BLaER1 treated with 17β-estradiol and CSF1 and Interleukin-3, amounts not matched to agents 10 nM and 100 nM (cell line): ENCODE data around the gene MMP25.
"Not testable (repeated sequence)": the region's sequence is repeated elsewhere in the genome, so short reads cannot be mapped to it uniquely, and the experiment has no call there.

Experiments
- H3K27ac ChIP-seq, 11 experiments: shearing (Covaris generic); formaldehyde crosslinking; 2 replicates each; pipeline ENCODE4 v1.8.1; 2022
- H3K27me3 ChIP-seq, 11 experiments: shearing (Covaris generic); formaldehyde crosslinking; 2 replicates each; pipeline ENCODE4 v1.8.1; 2022
- H3K36me3 ChIP-seq, 11 experiments: shearing (Covaris generic); formaldehyde crosslinking; 2 replicates each; pipeline ENCODE4 v1.8.1; 2022
- H3K4me1 ChIP-seq, 10 experiments: shearing (Covaris generic); formaldehyde crosslinking; 2 replicates each; pipeline ENCODE4 v1.8.1; 2022
- H3K4me2 ChIP-seq, 11 experiments: shearing (Covaris generic); formaldehyde crosslinking; 2 replicates each; pipeline ENCODE4 v1.8.1; 2022
- H3K4me3 ChIP-seq, 10 experiments: shearing (Covaris generic); formaldehyde crosslinking; 2 replicates each; pipeline ENCODE4 v1.8.1; 2022
- H3K9ac ChIP-seq, 11 experiments: shearing (Covaris generic); formaldehyde crosslinking; 2 replicates each; pipeline ENCODE4 v1.8.1; 2022
- H3K9me3 ChIP-seq, 11 experiments: shearing (Covaris generic); formaldehyde crosslinking; replicated peaks in 1 of 11; 2 replicates each; pipeline ENCODE4 v1.8.1; 2022
- H4K20me1 ChIP-seq, 11 experiments: shearing (Covaris generic); formaldehyde crosslinking; 2 replicates each; pipeline ENCODE4 v1.8.1; 2022
- Cebpa-rat ChIP-seq, 11 experiments: shearing (Covaris generic); IDR thresholded peaks; 2 replicates each; pipeline ENCODE4 v1.8.1; 2022

Gene MMP25

GRCh38 chr16:3054965-3055733 lies 8.8 kb downstream of the MMP25 start:
- peak overlapping the region in 9 of 11 experiments; percentile 26 to 98 (median 72); a peak in 17 of 22 replicates for H3K9ac ChIP-seq

GRCh38 chr16:3055734-3056115 lies 9.4 kb downstream of the MMP25 start:
- Histone ChIP-seq H3K4me2 (peak overlapping the region; percentile 84 to 100 (median 98)), H3K4me3 (peak overlapping the region in 5 of 10 experiments; percentile 38 to 49 (median 45); a peak in 8 of 20 replicates), H3K36me3 (peaks cover 0 to 42% (median 4%) of the 10 kb centered on the region in 11 experiments; a peak in 11 of 22 replicates), H3K9ac (peak overlapping the region in 9 of 11 experiments; percentile 26 to 98 (median 72); a peak in 17 of 22 replicates), H3K27ac (peak overlapping the region in 9 of 11 experiments; percentile 53 to 96 (median 92); a peak in 18 of 22 replicates), H3K4me1 (peaks cover 68 to 91% (median 87%) of the 10 kb centered on the region in 10 experiments)
- H4K20me1 ChIP-seq, H3K27me3 ChIP-seq, H3K9me3 ChIP-seq: not testable (repeated sequence)

More at GRCh38 chr16:3054965-3055733, 8.8 kb downstream of the MMP25 start:
- Histone ChIP-seq H4K20me1 (peaks cover 0 to 6% (median 0%) of the 10 kb centered on the region in 11 experiments; a peak in 3 of 22 replicates), H3K27ac (peak overlapping the region in 9 of 11 experiments; percentile 53 to 96 (median 92); a peak in 18 of 22 replicates), H3K27me3 (peaks cover 3 to 13% (median 7%) of the 10 kb centered on the region in 11 experiments), H3K36me3 (peaks cover 0 to 42% (median 4%) of the 10 kb centered on the region in 11 experiments; a peak in 11 of 22 replicates), H3K4me1 (peaks cover 71 to 93% (median 90%) of the 10 kb centered on the region in 10 experiments), H3K9me3 (no peaks in the 10 kb centered on the region), H3K4me2 (peak overlapping the region; percentile 84 to 100 (median 98)), H3K4me3 (peak overlapping the region in 7 of 10 experiments; percentile 29 to 49 (median 43); a peak in 12 of 20 replicates)
- TF ChIP-seq Cebpa-rat (IDR thresholded peaks at IDR 0.05): peak in 6 of 11 experiments; percentile 11 to 86 (median 76); a peak in 9 of 22 replicates

- H4K20me1 ChIP-seq: peaks cover 0 to 6% (median 0%) of the 10 kb centered on the region in 11 experiments; a peak in 3 of 22 replicates
- peak overlapping the region in 5 of 10 experiments; percentile 77 to 94 (median 87); a peak in 8 of 20 replicates for H3K4me3 ChIP-seq
- H3K27ac ChIP-seq: peak overlapping the region in 8 of 11 experiments; percentile 20 to 96 (median 92); a peak in 15 of 22 replicates
- H3K4me2 ChIP-seq: peak overlapping the region; percentile 95 to 100 (median 99)
- H3K36me3 ChIP-seq: peaks cover 0 to 38% (median 4%) of the 10 kb centered on the region in 11 experiments; a peak in 11 of 22 replicates
- TF ChIP-seq Cebpa-rat (IDR thresholded peaks at IDR 0.05): no peak
- no peaks in the 10 kb centered on the region for H3K9me3 ChIP-seq
- 0 out of 22 replicates have a peak, but pooled peaks cover 0 to under 1% (median 0%) of the 10 kb centered on the region in 11 experiments for H3K27me3 ChIP-seq
- peak overlapping the region in 7 of 11 experiments; percentile 38 to 98 (median 95); a peak in 13 of 22 replicates for H3K9ac ChIP-seq
- H3K4me1 ChIP-seq: peaks cover 60 to 83% (median 79%) of the 10 kb centered on the region in 10 experiments
Measured at GRCh38 chr16:3056336-3057180, 10.2 kb downstream of the MMP25 start.

GRCh38 chr16:3057181-3058138 lies 11.1 kb downstream of the MMP25 start:
- Histone ChIP-seq H3K9ac (peak overlapping the region; percentile 84 to 98 (median 94); a peak in 20 of 22 replicates), H3K27me3 (no peaks in the 10 kb centered on the region), H3K9me3 (no peaks in the 10 kb centered on the region), H3K4me2 (peak overlapping the region; percentile 95 to 100 (median 99)), H3K4me1 (peaks cover 55 to 74% (median 70%) of the 10 kb centered on the region in 10 experiments), H3K4me3 (peak overlapping the region; percentile 77 to 94 (median 88)), H3K36me3 (peaks cover 0 to 34% (median 4%) of the 10 kb centered on the region in 11 experiments; a peak in 11 of 22 replicates), H3K27ac (peak overlapping the region in 8 of 11 experiments; percentile 87 to 96 (median 92); a peak in 14 of 22 replicates), H4K20me1 (peaks cover 0 to 6% (median 0%) of the 10 kb centered on the region in 11 experiments; a peak in 3 of 22 replicates)
- no peak for TF ChIP-seq Cebpa-rat (IDR thresholded peaks at IDR 0.05)

- no peak for TF ChIP-seq Cebpa-rat (IDR thresholded peaks at IDR 0.05)
- peak overlapping the region; percentile 77 to 94 (median 88) for H3K4me3 ChIP-seq
- H3K4me2 ChIP-seq: peak overlapping the region; percentile 95 to 100 (median 99)
- H3K36me3 ChIP-seq: peaks cover 0 to 34% (median 4%) of the 10 kb centered on the region in 11 experiments; a peak in 11 of 22 replicates
- H3K9me3 ChIP-seq: no peaks in the 10 kb centered on the region
- H3K27me3 ChIP-seq: no peaks in the 10 kb centered on the region
- H3K9ac ChIP-seq: peak overlapping the region; percentile 84 to 98 (median 94)
- peak overlapping the region; percentile 79 to 96 (median 90); a peak in 21 of 22 replicates for H3K27ac ChIP-seq
- H3K4me1 ChIP-seq: peaks cover 52 to 65% (median 62%) of the 10 kb centered on the region in 10 experiments
- H4K20me1 ChIP-seq: peaks cover 0 to 6% (median 0%) of the 10 kb centered on the region in 11 experiments; a peak in 3 of 22 replicates
Measured at GRCh38 chr16:3058139-3059030, 12.0 kb downstream of the MMP25 start.

- Histone ChIP-seq H3K27ac (peak overlapping the region; percentile 79 to 96 (median 90); a peak in 21 of 22 replicates), H3K27me3 (no peaks in the 10 kb centered on the region), H3K4me2 (peak overlapping the region; percentile 95 to 100 (median 99)), H3K9ac (peak overlapping the region; percentile 84 to 98 (median 94)), H3K36me3 (peaks cover 0 to 26% (median 0%) of the 10 kb centered on the region in 11 experiments; a peak in 7 of 22 replicates), H3K4me1 (peaks cover 44 to 57% (median 54%) of the 10 kb centered on the region in 10 experiments), H4K20me1 (peaks cover 0 to 6% (median 0%) of the 10 kb centered on the region in 11 experiments; a peak in 3 of 22 replicates), H3K9me3 (no peaks in the 10 kb centered on the region), H3K4me3 (peak overlapping the region; percentile 77 to 94 (median 88))
- no peak for TF ChIP-seq Cebpa-rat (IDR thresholded peaks at IDR 0.05)
Measured at GRCh38 chr16:3059041-3059722, 12.8 kb downstream of the MMP25 start.
